Astrocyte (in vitro differentiated cells and primary cell): ENCODE measurements around the gene FNDC3B. TPM values are rescaled to one million over a fixed set of nuclear protein-coding genes. Genes with fewer than 3 reads are reported as not detected.

Experiments used
- DNase-seq: peaks from one replicate; pipeline ENCODE4 v3.0.0-alpha.2; 2010; ENCODE audit warnings: low read depth
- FAIRE-seq: peaks from 2 replicates; lab custom pipeline; 2011; peaks lifted over from hg19 to GRCh38; lab: Jason Lieb, UNC
- H2AFZ ChIP-seq: 2 replicates; pipeline ENCODE4 v1.6.0; 2012; ENCODE audit warnings: low read depth, low read length, inconsistent platforms
- H3K27ac ChIP-seq: 2 replicates; pipeline ENCODE4 v1.5.1; 2011; ENCODE audit warnings: low read depth, low read length, inconsistent platforms
- H3K27me3 ChIP-seq: 2 replicates; pipeline ENCODE4 v1.6.0; 2011; ENCODE audit warnings: low read length, inconsistent platforms; ENCODE audit not compliant: insufficient read depth
- H3K36me3 ChIP-seq: 2 replicates; pipeline ENCODE4 v1.5.1; 2011; ENCODE audit warnings: low read length, inconsistent platforms; ENCODE audit not compliant: insufficient read depth
- H3K4me1 ChIP-seq: 2 replicates; pipeline ENCODE4 v1.5.1; 2011; ENCODE audit warnings: low read length, inconsistent platforms; ENCODE audit not compliant: insufficient read depth
- H3K4me2 ChIP-seq: 2 replicates; pipeline ENCODE4 v1.6.0; 2012; ENCODE audit warnings: low read length, inconsistent platforms
- H3K4me3 ChIP-seq: 2 replicates; pipeline ENCODE4 v1.5.1; 2011; ENCODE audit warnings: low read depth, mild to moderate bottlenecking, low read length, inconsistent platforms; ENCODE audit not compliant: insufficient read depth
- H3K79me2 ChIP-seq: 2 replicates; pipeline ENCODE4 v1.6.0; 2012; ENCODE audit warnings: mild to moderate bottlenecking, low read length, inconsistent platforms; ENCODE audit not compliant: insufficient read depth
- H3K9ac ChIP-seq: 2 replicates; pipeline ENCODE4 v1.6.0; 2012; ENCODE audit warnings: mild to moderate bottlenecking, low read length, inconsistent platforms
- H3K9me3 ChIP-seq: 2 replicates; pipeline ENCODE4 v1.5.1; 2012; ENCODE audit warnings: low read depth, mild to moderate bottlenecking, low read length, inconsistent platforms; ENCODE audit not compliant: insufficient read depth
- H4K20me1 ChIP-seq: 2 replicates; pipeline ENCODE4 v1.6.0; 2012; ENCODE audit warnings: low read length, inconsistent platforms; ENCODE audit not compliant: insufficient read depth
- H3K27ac Mint-ChIP-seq: one replicate; pipeline ENCODE4 v1.8.0; 2021; ENCODE audit warnings: mild to moderate bottlenecking, mixed read lengths; ENCODE audit not compliant: unreplicated experiment
- H3K27me3 Mint-ChIP-seq: one replicate; pipeline ENCODE4 v1.8.0; 2021; ENCODE audit warnings: low read depth, mixed read lengths; ENCODE audit not compliant: unreplicated experiment
- H3K36me3 Mint-ChIP-seq: one replicate; pipeline ENCODE4 v1.8.0; 2021; ENCODE audit warnings: low read depth, mixed read lengths; ENCODE audit not compliant: unreplicated experiment
- H3K4me1 Mint-ChIP-seq: one replicate; pipeline ENCODE4 v1.8.0; 2021; ENCODE audit warnings: low read depth, mixed read lengths; ENCODE audit not compliant: unreplicated experiment
- H3K4me3 Mint-ChIP-seq: one replicate; pipeline ENCODE4 v1.8.0; 2021; ENCODE audit warnings: mild to moderate bottlenecking, moderate library complexity, mixed read lengths; ENCODE audit not compliant: unreplicated experiment
- H3K9me3 Mint-ChIP-seq: one replicate; pipeline ENCODE4 v1.8.0; 2021; ENCODE audit warnings: mild to moderate bottlenecking, mixed read lengths; ENCODE audit not compliant: unreplicated experiment
- EZH2 ChIP-seq: IDR thresholded peaks from 2 replicates; pipeline ENCODE4 v1.6.1; 2012; ENCODE audit warnings: mild to moderate bottlenecking, low read length, inconsistent platforms; ENCODE audit not compliant: insufficient read depth
- total RNA-seq: library from RNA; stranded (reverse); gene quantifications from 2 replicates; pipeline ENCODE4 v1.2.1, GENCODE V29; 2021
- TF ChIP-seq, protein P1 (sequence below): IDR thresholded peaks from 2 replicates; pipeline ENCODE4 v1.5.1; 2011; ENCODE audit warnings: low read depth, mild to moderate bottlenecking, inconsistent platforms, low read length, moderate library complexity; ENCODE audit not compliant: insufficient read depth

The FNDC3B gene
- total RNA-seq, 1 donor from 2014 or later: 327 TPM

DNA sequence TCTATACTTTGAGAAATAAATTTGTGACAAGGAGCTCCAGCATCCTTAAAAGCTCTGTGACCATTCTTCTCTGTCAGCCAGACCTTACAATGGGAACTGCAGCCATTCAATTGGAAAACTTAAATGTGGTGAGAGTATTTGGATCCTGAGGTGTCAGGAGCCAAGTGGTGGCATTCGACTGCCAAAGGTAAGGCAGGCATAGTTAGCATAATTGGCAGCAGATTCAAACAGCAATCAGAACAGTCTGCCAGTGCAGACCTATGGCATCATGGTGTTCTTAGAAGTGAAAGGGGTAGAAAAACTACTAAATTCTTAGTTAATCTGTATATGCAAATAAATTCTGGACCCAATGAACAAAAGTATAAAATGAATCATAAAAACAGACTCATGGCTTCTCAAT is 18.2 kb upstream of the FNDC3B start:
- Mint-ChIP-seq H3K36me3 (no peaks in the 10 kb centered on the region), H3K4me1 (no peaks in the 10 kb centered on the region), H3K27me3 (no peaks in the 10 kb centered on the region), H3K4me3 (no peak overlapping the region), H3K9me3 (peaks cover 1% of the 10 kb centered on the region), H3K27ac (no peak overlapping the region)
- Histone ChIP-seq H3K27ac (no peak overlapping the region), H4K20me1 (no peaks in the 10 kb centered on the region), H3K27me3 (no peaks in the 10 kb centered on the region), H2AFZ (no peak overlapping the region), H3K9me3 (no peaks in the 10 kb centered on the region), H3K4me3 (no peak overlapping the region), H3K9ac (no peak overlapping the region), H3K4me1 (no peaks in the 10 kb centered on the region), H3K36me3 (no peaks in the 10 kb centered on the region), H3K79me2 (no peaks in the 10 kb centered on the region), H3K4me2 (no peak overlapping the region)
- TF ChIP-seq, protein P1, sequence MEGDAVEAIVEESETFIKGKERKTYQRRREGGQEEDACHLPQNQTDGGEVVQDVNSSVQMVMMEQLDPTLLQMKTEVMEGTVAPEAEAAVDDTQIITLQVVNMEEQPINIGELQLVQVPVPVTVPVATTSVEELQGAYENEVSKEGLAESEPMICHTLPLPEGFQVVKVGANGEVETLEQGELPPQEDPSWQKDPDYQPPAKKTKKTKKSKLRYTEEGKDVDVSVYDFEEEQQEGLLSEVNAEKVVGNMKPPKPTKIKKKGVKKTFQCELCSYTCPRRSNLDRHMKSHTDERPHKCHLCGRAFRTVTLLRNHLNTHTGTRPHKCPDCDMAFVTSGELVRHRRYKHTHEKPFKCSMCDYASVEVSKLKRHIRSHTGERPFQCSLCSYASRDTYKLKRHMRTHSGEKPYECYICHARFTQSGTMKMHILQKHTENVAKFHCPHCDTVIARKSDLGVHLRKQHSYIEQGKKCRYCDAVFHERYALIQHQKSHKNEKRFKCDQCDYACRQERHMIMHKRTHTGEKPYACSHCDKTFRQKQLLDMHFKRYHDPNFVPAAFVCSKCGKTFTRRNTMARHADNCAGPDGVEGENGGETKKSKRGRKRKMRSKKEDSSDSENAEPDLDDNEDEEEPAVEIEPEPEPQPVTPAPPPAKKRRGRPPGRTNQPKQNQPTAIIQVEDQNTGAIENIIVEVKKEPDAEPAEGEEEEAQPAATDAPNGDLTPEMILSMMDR: no peak
- TF ChIP-seq EZH2: no peak
- DNase-seq (no peak), FAIRE-seq (no peak)

DNA sequence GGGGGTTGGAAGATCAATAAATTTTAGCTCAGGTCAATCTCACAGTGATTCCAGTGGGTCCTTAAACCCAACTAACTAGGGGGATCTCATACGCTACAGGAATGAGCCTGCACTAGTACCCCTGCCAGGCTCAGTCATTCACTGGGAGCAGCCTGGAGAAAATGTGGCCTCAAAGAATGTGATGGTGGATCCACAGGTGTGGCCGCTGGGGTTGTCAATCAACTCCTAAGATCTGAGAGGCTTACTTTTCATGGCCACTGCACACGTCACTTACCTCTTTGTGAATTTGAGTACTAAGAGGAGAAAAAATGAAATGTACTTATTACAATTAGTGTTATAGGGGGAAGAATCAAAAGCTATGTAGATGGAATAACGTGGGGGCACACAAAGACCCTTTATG is 17.5 kb upstream of the FNDC3B start:
- no peak for TF ChIP-seq EZH2
- TF ChIP-seq, protein P1: no peak
- FAIRE-seq (no peak), DNase-seq (no peak)
- Mint-ChIP-seq H3K4me1 (no peaks in the 10 kb centered on the region), H3K27ac (no peak overlapping the region), H3K36me3 (no peaks in the 10 kb centered on the region), H3K9me3 (peaks cover 1% of the 10 kb centered on the region), H3K4me3 (no peak overlapping the region), H3K27me3 (no peaks in the 10 kb centered on the region)
- H3K9me3 ChIP-seq: no peaks in the 10 kb centered on the region
- no peaks in the 10 kb centered on the region for H3K27me3 ChIP-seq
- H3K27ac ChIP-seq: no peak overlapping the region
- H4K20me1 ChIP-seq: no peaks in the 10 kb centered on the region
- no peak overlapping the region for H2AFZ ChIP-seq
- no peaks in the 10 kb centered on the region for H3K4me1 ChIP-seq
- no peak overlapping the region for H3K9ac ChIP-seq
- H3K4me2 ChIP-seq: no peak overlapping the region
- no peaks in the 10 kb centered on the region for H3K79me2 ChIP-seq
- H3K36me3 ChIP-seq: no peaks in the 10 kb centered on the region
- no peak overlapping the region for H3K4me3 ChIP-seq

DNA sequence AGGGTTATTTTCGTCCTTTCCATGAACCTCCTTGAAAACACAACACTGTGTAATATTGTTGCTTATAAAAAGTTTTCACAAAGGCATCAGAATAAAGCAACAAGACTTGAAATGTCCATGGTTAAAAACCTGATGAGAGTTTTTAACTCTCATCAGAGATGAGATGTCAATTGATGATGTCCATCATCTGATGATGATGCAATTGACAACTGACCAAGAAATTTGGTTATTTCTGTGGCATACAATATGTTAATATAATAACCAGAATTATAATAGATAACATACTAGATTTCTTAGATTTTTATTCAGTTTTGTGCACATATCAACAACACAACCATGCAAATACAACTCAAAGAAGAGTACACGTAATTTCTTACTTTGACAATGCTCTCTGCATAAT is 15.5 kb upstream of the FNDC3B start:
- no peaks in the 10 kb centered on the region for H3K9me3 ChIP-seq
- H3K4me1 ChIP-seq: no peaks in the 10 kb centered on the region
- H3K27me3 ChIP-seq: no peaks in the 10 kb centered on the region
- no peak overlapping the region for H3K4me2 ChIP-seq
- no peaks in the 10 kb centered on the region for H4K20me1 ChIP-seq
- Mint-ChIP-seq H3K27ac (no peak overlapping the region), H3K36me3 (no peaks in the 10 kb centered on the region), H3K9me3 (peaks cover 1% of the 10 kb centered on the region), H3K4me3 (no peak overlapping the region), H3K27me3 (no peaks in the 10 kb centered on the region), H3K4me1 (no peaks in the 10 kb centered on the region)
- no peak overlapping the region for H3K4me3 ChIP-seq
- TF ChIP-seq, protein P1: no peak
- TF ChIP-seq EZH2: no peak
- DNase-seq (no peak), FAIRE-seq (no peak)
- H3K36me3 ChIP-seq: no peaks in the 10 kb centered on the region
- H3K27ac ChIP-seq: no peak overlapping the region
- H2AFZ ChIP-seq: no peak overlapping the region
- H3K9ac ChIP-seq: no peak overlapping the region
- no peaks in the 10 kb centered on the region for H3K79me2 ChIP-seq
